Breast epithelium (tissue), 4 donors: ENCODE measurements around the gene FAM72A. TPM values are rescaled to one million over a fixed set of nuclear protein-coding genes. Genes with fewer than 3 reads are reported as not detected.
"Not testable (repeated sequence)": the region's sequence is repeated elsewhere in the genome, so short reads cannot be mapped to it uniquely, and the experiment has no call there.

Source experiments
- DNase-seq, 2 donors: peaks; one replicate each; pipeline ENCODE4 v3.0.0-alpha.2; 2019; ENCODE audit warnings: low spot score in 2 of 2
- H3K27ac ChIP-seq, 2 donors: fragments of 200-600 bp; sonication (generic) in 1 of 2; one replicate each; pipeline ENCODE4 v1.5.1; 2016 to 2019; ENCODE audit warnings: mild to moderate bottlenecking in 1 of 2
- H3K27me3 ChIP-seq, 2 donors: fragments of 200-600 bp; sonication (generic) in 1 of 2; one replicate each; pipeline versions ENCODE4 v1.5.1 to v1.6.0; 2017 to 2019; ENCODE audit warnings: control low read depth in 1 of 2, mild to moderate bottlenecking in 1 of 2
- H3K36me3 ChIP-seq: fragments of 200-600 bp; one replicate; pipeline ENCODE4 v1.5.1; 2019
- H3K4me1 ChIP-seq, 2 donors: fragments of 200-600 bp; sonication (generic); one replicate each; pipeline ENCODE4 v1.5.1; 2016 to 2019; ENCODE audit warnings: control low read depth in 1 of 2
- H3K4me3 ChIP-seq, 3 donors: fragments of 200-600 bp; sonication (generic); 1 replicate in 2 of 3; 2 replicates in 1 of 3; pipeline ENCODE4 v1.5.1; 2016 to 2019; ENCODE audit warnings: mild to moderate bottlenecking in 3 of 3, moderate library complexity in 2 of 3
- H3K9me3 ChIP-seq, 2 donors: fragments of 200-600 bp; sonication (generic) in 1 of 2; one replicate each; pipeline ENCODE4 v1.5.1; 2016 to 2019; ENCODE audit warnings: control low read depth in 1 of 2
- intact Hi-C: fragments of 100-400 bp; cut with DNase I; formaldehyde crosslinking; loops from one replicate; pipeline ENCODE4 v1.15.1; 2023; ENCODE audit warnings: low total_unique reads
- total RNA-seq, 3 donors: library from RNA; depleted of rRNA; stranded (reverse); fragments of >200 nt; gene quantifications; one replicate each; pipeline ENCODE4 v1.1.0, GENCODE V29; 2016

FAM72A gene
- total RNA-seq, 3 donors from 2014 or later = 0.98 to 1.8 TPM; not detected in 1

GRCh38 chr1:206196748-206197424, 5.8 kb downstream of the FAM72A start:
- H3K36me3 ChIP-seq, H3K27ac ChIP-seq, intact Hi-C loops, DNase-seq, H3K9me3 ChIP-seq, H3K4me3 ChIP-seq, H3K27me3 ChIP-seq, H3K4me1 ChIP-seq: not testable (repeated sequence)

- H3K36me3 ChIP-seq, intact Hi-C loops, DNase-seq, H3K27me3 ChIP-seq, H3K9me3 ChIP-seq, H3K27ac ChIP-seq, H3K4me1 ChIP-seq, H3K4me3 ChIP-seq: not testable (repeated sequence)
These were observed 7.5 kb downstream of the FAM72A start for GRCh38 chr1:206195182-206195581.

- H3K4me3 ChIP-seq, H3K27ac ChIP-seq, H3K27me3 ChIP-seq, H3K9me3 ChIP-seq, H3K36me3 ChIP-seq, intact Hi-C loops, DNase-seq, H3K4me1 ChIP-seq: not testable (repeated sequence)
These were observed 15.8 kb downstream of the FAM72A start for GRCh38 chr1:206186826-206187225.

GRCh38 chr1:206185778-206186177, 16.9 kb downstream of the FAM72A start:
- H3K4me1 ChIP-seq, H3K36me3 ChIP-seq, H3K9me3 ChIP-seq, intact Hi-C loops, H3K4me3 ChIP-seq, DNase-seq, H3K27ac ChIP-seq, H3K27me3 ChIP-seq: not testable (repeated sequence)

GRCh38 chr1:206183788-206184187, 18.9 kb downstream of the FAM72A start:
- H3K4me1 ChIP-seq, DNase-seq, H3K9me3 ChIP-seq, H3K4me3 ChIP-seq, H3K27ac ChIP-seq, H3K27me3 ChIP-seq, H3K36me3 ChIP-seq, intact Hi-C loops: not testable (repeated sequence)

- H3K4me3 ChIP-seq, DNase-seq, H3K4me1 ChIP-seq, H3K27ac ChIP-seq, H3K27me3 ChIP-seq, intact Hi-C loops, H3K36me3 ChIP-seq, H3K9me3 ChIP-seq: not testable (repeated sequence)
These were observed 20.0 kb downstream of the FAM72A start for GRCh38 chr1:206182368-206183317.

GRCh38 chr1:206179666-206180065, 23.0 kb downstream of the FAM72A start:
- H3K9me3 ChIP-seq, H3K4me3 ChIP-seq, H3K4me1 ChIP-seq, H3K27ac ChIP-seq, H3K36me3 ChIP-seq, DNase-seq, intact Hi-C loops, H3K27me3 ChIP-seq: not testable (repeated sequence)

GRCh38 chr1:206178061-206178989, 24.3 kb downstream of the FAM72A start:
- DNase-seq, H3K27me3 ChIP-seq, H3K36me3 ChIP-seq, H3K27ac ChIP-seq, H3K9me3 ChIP-seq, H3K4me1 ChIP-seq, intact Hi-C loops, H3K4me3 ChIP-seq: not testable (repeated sequence)

GRCh38 chr1:206176114-206176502, 26.5 kb downstream of the FAM72A start:
- H3K4me1 ChIP-seq, H3K4me3 ChIP-seq, DNase-seq, H3K36me3 ChIP-seq, intact Hi-C loops, H3K27ac ChIP-seq, H3K27me3 ChIP-seq, H3K9me3 ChIP-seq: not testable (repeated sequence)

- DNase-seq, H3K36me3 ChIP-seq, H3K4me3 ChIP-seq, H3K27me3 ChIP-seq, intact Hi-C loops, H3K9me3 ChIP-seq, H3K27ac ChIP-seq, H3K4me1 ChIP-seq: not testable (repeated sequence)
These were observed 27.1 kb downstream of the FAM72A start for GRCh38 chr1:206175459-206176113.

GRCh38 chr1:206174182-206174868, 28.3 kb downstream of the FAM72A start:
- H3K36me3 ChIP-seq, H3K4me1 ChIP-seq, H3K27ac ChIP-seq, DNase-seq, H3K9me3 ChIP-seq, intact Hi-C loops, H3K27me3 ChIP-seq, H3K4me3 ChIP-seq: not testable (repeated sequence)

- DNase-seq, intact Hi-C loops: not testable (repeated sequence)
These were observed 29.4 kb downstream of the FAM72A start for GRCh38 chr1:206173110-206173719.

More at GRCh38 chr1:206173110-206173719, 29.4 kb downstream of the FAM72A start:
- H3K9me3 ChIP-seq, H3K27ac ChIP-seq, H3K27me3 ChIP-seq, H3K36me3 ChIP-seq, H3K4me1 ChIP-seq, H3K4me3 ChIP-seq: not testable (repeated sequence)
